ENCODE results near the gene KCNK16.
A peak's percentile ranks its signal among the peaks of the same experiment; 100 is the strongest.

Gene KCNK16

DNA sequence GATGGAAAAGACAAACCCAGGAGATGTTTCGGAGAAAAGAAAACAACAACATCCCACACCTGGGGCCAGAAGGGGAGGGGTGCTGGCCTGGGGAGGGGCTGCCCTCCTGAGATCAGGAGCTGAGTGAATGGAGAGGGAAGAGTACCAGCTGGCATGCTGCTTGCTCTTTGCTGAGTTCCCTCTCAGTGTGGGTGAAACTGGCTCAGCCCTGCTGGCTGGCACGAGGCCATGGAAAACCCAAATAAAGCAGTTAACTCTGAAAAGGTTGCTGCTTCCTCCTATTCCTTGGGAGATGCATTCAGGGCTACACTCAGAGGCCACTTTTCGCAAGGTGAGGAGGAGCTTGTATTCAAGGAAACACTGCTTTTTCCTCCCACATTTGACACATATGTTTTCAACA, 8.0 kb upstream of the KCNK16 start:
- peaks cover 15% of the 10 kb centered on the region; the same call in 1 of the 2 replicates for H3K4me1 ChIP-seq
- H3K4me3 ChIP-seq (ENCODE audit: low read depth, low read length): no peak overlapping the region
- H3K36me3 ChIP-seq: no peaks in the 10 kb centered on the region
- no peak for DNase-seq
- TF ChIP-seq, protein P1, sequence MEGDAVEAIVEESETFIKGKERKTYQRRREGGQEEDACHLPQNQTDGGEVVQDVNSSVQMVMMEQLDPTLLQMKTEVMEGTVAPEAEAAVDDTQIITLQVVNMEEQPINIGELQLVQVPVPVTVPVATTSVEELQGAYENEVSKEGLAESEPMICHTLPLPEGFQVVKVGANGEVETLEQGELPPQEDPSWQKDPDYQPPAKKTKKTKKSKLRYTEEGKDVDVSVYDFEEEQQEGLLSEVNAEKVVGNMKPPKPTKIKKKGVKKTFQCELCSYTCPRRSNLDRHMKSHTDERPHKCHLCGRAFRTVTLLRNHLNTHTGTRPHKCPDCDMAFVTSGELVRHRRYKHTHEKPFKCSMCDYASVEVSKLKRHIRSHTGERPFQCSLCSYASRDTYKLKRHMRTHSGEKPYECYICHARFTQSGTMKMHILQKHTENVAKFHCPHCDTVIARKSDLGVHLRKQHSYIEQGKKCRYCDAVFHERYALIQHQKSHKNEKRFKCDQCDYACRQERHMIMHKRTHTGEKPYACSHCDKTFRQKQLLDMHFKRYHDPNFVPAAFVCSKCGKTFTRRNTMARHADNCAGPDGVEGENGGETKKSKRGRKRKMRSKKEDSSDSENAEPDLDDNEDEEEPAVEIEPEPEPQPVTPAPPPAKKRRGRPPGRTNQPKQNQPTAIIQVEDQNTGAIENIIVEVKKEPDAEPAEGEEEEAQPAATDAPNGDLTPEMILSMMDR (IDR thresholded peaks at IDR 0.05; ENCODE audit: low read depth, low read length): no peak
- H3K27me3 ChIP-seq: no peaks in the 10 kb centered on the region; the same call in 1 of the 2 replicates
- H3K9me3 ChIP-seq: no peaks in the 10 kb centered on the region

DNA sequence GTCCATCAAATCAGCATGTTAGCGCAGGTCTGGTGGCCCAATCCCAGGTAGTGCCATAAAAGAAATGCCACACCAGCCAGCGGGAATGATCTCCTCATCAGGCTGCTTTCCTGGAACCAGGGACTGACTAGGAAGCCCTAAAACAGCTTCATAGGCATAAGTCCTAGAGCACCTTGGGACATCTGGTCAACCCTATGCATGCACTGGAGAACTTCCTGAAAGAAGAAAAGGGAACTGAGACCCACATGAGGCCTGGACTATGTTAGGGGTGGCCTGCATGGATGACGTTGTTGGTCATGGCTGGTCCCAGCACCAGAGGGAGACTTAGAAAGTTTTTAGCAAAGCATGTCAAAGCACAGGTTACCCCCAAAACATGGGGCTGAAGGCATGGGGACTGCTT, 7.6 kb upstream of the KCNK16 start:
- DNase-seq: no peak
- TF ChIP-seq, protein P1 (IDR thresholded peaks at IDR 0.05; ENCODE audit: low read depth, low read length): no peak
- no peaks in the 10 kb centered on the region for H3K36me3 ChIP-seq
- H3K9me3 ChIP-seq: no peaks in the 10 kb centered on the region
- H3K4me3 ChIP-seq (ENCODE audit: low read depth, low read length): no peak overlapping the region
- H3K4me1 ChIP-seq: peaks cover 15% of the 10 kb centered on the region; the same call in 1 of the 2 replicates
- no peaks in the 10 kb centered on the region; the same call in 1 of the 2 replicates for H3K27me3 ChIP-seq

DNA sequence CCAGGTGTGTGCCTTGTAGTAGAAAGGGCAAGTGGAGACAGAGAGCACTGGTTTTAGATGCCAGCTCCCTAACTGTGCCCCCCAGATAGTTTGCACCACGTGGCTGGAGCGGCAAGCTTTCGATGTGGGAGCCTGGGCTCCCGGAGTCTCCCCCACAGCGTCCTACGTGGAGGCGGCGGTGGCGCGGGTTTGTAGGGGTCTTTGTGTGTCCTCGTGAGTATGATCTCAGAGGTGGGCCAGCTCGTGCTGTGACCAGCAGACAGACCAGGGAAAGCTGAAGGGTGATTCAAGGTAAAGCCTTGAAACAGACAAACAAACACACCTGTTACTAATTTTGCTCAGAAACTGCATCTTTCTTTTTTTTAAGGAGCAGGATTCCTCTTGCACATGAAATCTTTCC, 5.6 kb upstream of the KCNK16 start:
- Histone ChIP-seq H3K4me3 (ENCODE audit: low read depth, low read length) (no peak overlapping the region), H3K36me3 (no peaks in the 10 kb centered on the region)

DNA sequence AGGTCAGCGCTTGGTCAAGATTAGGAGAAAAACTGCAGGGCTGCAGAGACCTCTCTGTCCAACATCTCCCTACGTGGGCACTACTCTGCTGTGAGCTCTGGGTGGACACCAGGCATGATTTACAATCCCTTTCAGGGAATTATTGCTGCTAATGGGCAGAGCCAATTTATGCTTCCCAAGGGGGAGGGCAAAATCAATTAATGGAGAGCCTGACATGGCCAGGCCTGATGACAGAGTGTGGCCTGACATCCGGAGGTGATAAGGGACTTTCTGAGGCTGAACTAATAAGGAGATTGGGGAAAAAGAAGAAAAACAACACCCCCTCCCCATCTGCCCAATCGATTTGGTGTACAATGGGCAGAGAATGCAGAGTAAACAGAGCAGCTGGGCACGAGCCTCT, 5.0 kb upstream of the KCNK16 start:
- peaks cover 15% of the 10 kb centered on the region; the same call in 1 of the 2 replicates for H3K4me1 ChIP-seq
- H3K36me3 ChIP-seq: no peaks in the 10 kb centered on the region
- no peaks in the 10 kb centered on the region for H3K9me3 ChIP-seq
- DNase-seq: peak; percentile 55
- no peaks in the 10 kb centered on the region; the same call in 1 of the 2 replicates for H3K27me3 ChIP-seq
- H3K4me3 ChIP-seq (ENCODE audit: low read depth, low read length): no peak overlapping the region
- TF ChIP-seq, protein P1 (IDR thresholded peaks at IDR 0.05; ENCODE audit: low read depth, low read length): no peak

More for the DNA sequence above, 5.6 kb upstream of the KCNK16 start:
- DNase-seq: no peak
- H3K4me1 ChIP-seq: peaks cover 15% of the 10 kb centered on the region; the same call in 1 of the 2 replicates
- TF ChIP-seq, protein P1 (IDR thresholded peaks at IDR 0.05; ENCODE audit: low read depth, low read length): no peak
- H3K9me3 ChIP-seq: no peaks in the 10 kb centered on the region
- H3K27me3 ChIP-seq: no peaks in the 10 kb centered on the region; the same call in 1 of the 2 replicates

DNA sequence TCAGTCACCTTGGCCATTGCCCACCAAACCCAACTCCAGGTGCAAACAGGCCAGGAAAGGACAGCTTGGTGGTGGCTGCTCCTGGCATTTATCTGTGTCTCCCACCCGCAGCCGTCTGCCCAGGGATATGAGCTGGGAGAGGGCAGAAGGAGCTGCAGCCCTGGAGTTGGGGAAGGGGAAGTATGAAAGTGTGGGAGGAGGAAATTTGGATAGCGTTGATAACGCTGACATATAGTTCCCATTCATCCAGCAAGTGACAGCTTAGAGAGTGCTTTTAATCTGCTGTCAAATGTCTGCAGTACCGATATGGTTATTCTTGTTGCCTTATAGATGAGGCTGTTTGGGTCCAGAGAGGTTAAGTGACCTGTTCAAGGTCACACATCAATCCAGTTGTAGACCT, 741 bp downstream of the KCNK16 start:
- Histone ChIP-seq H3K36me3 (no peaks in the 10 kb centered on the region), H3K4me3 (ENCODE audit: low read depth, low read length) (no peak overlapping the region), H3K27me3 (no peaks in the 10 kb centered on the region), H3K9me3 (no peaks in the 10 kb centered on the region), H3K4me1 (peaks cover 1% of the 10 kb centered on the region; the same call in 1 of the 2 replicates)
- TF ChIP-seq, protein P1 (IDR thresholded peaks at IDR 0.05; ENCODE audit: low read depth, low read length): no peak
- no peak for DNase-seq

DNA sequence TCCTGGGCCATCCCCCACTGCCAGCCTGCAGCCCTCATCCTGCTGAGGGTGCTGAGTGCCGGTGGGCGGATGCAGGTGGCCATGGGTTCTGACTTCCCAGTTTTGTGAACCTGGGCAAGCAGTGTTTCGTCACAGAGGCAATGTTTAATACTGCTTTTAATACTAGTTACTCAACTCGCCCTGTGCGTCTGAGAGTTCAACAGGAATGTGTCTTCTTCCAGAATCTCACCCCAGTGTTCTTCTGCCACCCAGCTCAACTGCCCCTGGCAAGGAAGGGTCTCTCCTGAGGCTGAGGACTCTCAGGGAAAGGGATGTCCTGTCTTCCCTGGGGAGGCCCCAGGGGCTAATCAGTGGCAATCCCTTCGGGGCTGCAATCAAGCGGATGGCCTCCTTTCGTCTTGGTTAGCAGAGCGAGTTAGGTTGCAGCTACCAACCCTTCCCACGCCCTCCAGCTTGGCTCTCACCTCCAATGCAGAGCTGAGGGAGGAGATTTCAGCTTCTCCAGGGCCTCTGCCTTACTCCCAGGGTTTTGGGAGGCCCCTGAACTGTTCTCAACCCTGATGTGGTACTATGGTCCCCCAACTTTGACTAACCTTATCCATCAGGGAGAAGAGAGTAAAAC, 2.0 kb downstream of the KCNK16 start:
- DNase-seq: no peak
- no peaks in the 10 kb centered on the region for H3K4me1 ChIP-seq
- TF ChIP-seq, protein P1 (IDR thresholded peaks at IDR 0.05; ENCODE audit: low read depth, low read length): no peak
- H3K9me3 ChIP-seq: no peaks in the 10 kb centered on the region
- H3K4me3 ChIP-seq (ENCODE audit: low read depth, low read length): no peak overlapping the region
- no peaks in the 10 kb centered on the region for H3K36me3 ChIP-seq
- H3K27me3 ChIP-seq: no peaks in the 10 kb centered on the region; the same call in 1 of the 2 replicates
